ENCODE measurements around the gene IQSEC3.

- TF ChIP-seq, protein P1, sequence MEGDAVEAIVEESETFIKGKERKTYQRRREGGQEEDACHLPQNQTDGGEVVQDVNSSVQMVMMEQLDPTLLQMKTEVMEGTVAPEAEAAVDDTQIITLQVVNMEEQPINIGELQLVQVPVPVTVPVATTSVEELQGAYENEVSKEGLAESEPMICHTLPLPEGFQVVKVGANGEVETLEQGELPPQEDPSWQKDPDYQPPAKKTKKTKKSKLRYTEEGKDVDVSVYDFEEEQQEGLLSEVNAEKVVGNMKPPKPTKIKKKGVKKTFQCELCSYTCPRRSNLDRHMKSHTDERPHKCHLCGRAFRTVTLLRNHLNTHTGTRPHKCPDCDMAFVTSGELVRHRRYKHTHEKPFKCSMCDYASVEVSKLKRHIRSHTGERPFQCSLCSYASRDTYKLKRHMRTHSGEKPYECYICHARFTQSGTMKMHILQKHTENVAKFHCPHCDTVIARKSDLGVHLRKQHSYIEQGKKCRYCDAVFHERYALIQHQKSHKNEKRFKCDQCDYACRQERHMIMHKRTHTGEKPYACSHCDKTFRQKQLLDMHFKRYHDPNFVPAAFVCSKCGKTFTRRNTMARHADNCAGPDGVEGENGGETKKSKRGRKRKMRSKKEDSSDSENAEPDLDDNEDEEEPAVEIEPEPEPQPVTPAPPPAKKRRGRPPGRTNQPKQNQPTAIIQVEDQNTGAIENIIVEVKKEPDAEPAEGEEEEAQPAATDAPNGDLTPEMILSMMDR (IDR thresholded peaks at IDR 0.05; ENCODE audit: borderline replicate concordance, extremely low read depth, low read length, poor library complexity, severe bottlenecking): no peak
- no peak for TF ChIP-seq EZH2 (IDR thresholded peaks at IDR 0.05; ENCODE audit: borderline replicate concordance, low read depth, low read length, severe bottlenecking)
Observed at GRCh38 chr12:227286-227915, 160.8 kb downstream of the IQSEC3 start.

Measured in DND-41 (cell line).